Neural crest cell (in vitro differentiated cells): Measurements from ENCODE around the gene CLK3. TPM values are rescaled to one million over a fixed set of nuclear protein-coding genes. Genes with fewer than 3 reads are reported as not detected.

Source experiments
- DNase-seq: peaks from one replicate; pipeline ENCODE4 v3.0.0; 2021; ENCODE audit warnings: low read depth, mixed read lengths, low spot score
- H3K27ac Mint-ChIP-seq: one replicate; pipeline ENCODE4 v1.8.0; 2021; ENCODE audit warnings: mild to moderate bottlenecking, mixed read lengths; ENCODE audit not compliant: unreplicated experiment
- H3K27me3 Mint-ChIP-seq: 2 replicates; pipeline ENCODE4 v1.8.0; 2021; ENCODE audit warnings: low read depth, mild to moderate bottlenecking, mixed read lengths
- H3K36me3 Mint-ChIP-seq: 2 replicates; pipeline ENCODE4 v1.8.0; 2021; ENCODE audit warnings: low read depth, mild to moderate bottlenecking, mixed read lengths
- H3K4me1 Mint-ChIP-seq: 2 replicates; pipeline ENCODE4 v1.8.0; 2021; ENCODE audit warnings: mixed read lengths
- H3K4me3 Mint-ChIP-seq: one replicate; pipeline ENCODE4 v1.8.0; 2021; ENCODE audit warnings: mild to moderate bottlenecking, mixed read lengths
- H3K9me3 Mint-ChIP-seq: 2 replicates; pipeline ENCODE4 v1.8.0; 2021; ENCODE audit warnings: mixed read lengths
- CTCF ChIP-seq: fragments of 200-600 bp; sonication (generic); conservative IDR thresholded peaks from 2 replicates; pipeline ENCODE4 v1.5.0; 2021; ENCODE audit warnings: antibody characterized with exemption, mild to moderate bottlenecking
- total RNA-seq: library from RNA; stranded (reverse); gene quantifications from 2 replicates; pipeline ENCODE4 v1.2.1, GENCODE V29; 2021

The CLK3 gene
- total RNA-seq, 1 donor from 2014 or later: 88.7 TPM

- Mint-ChIP-seq H3K27ac (no peak overlapping the region), H3K27me3 (no peaks in the 10 kb centered on the region), H3K9me3 (no peaks in the 10 kb centered on the region), H3K4me3 (peak overlapping the region; percentile 49), H3K4me1 (peaks cover 16% of the 10 kb centered on the region), H3K36me3 (no peaks in the 10 kb centered on the region)
- no peak for DNase-seq
- no peak for TF ChIP-seq CTCF
These were observed 5.2 kb upstream of the CLK3 start for GRCh38 chr15:74610302-74610951.

GRCh38 chr15:74611341-74611740, 4.3 kb upstream of the CLK3 start:
- H3K27me3 Mint-ChIP-seq: no peaks in the 10 kb centered on the region
- DNase-seq: no peak
- no peaks in the 10 kb centered on the region for H3K9me3 Mint-ChIP-seq
- peak overlapping the region; percentile 44 for H3K4me3 Mint-ChIP-seq
- H3K27ac Mint-ChIP-seq: no peak overlapping the region
- H3K36me3 Mint-ChIP-seq: no peaks in the 10 kb centered on the region
- H3K4me1 Mint-ChIP-seq: peaks cover 16% of the 10 kb centered on the region
- no peak for TF ChIP-seq CTCF

GRCh38 chr15:74611834-74612233, 3.8 kb upstream of the CLK3 start:
- no peak for TF ChIP-seq CTCF
- H3K4me1 Mint-ChIP-seq: peaks cover 21% of the 10 kb centered on the region
- H3K27ac Mint-ChIP-seq: no peak overlapping the region
- H3K4me3 Mint-ChIP-seq: peak overlapping the region; percentile 44
- no peak for DNase-seq
- H3K27me3 Mint-ChIP-seq: no peaks in the 10 kb centered on the region
- H3K36me3 Mint-ChIP-seq: no peaks in the 10 kb centered on the region
- H3K9me3 Mint-ChIP-seq: no peaks in the 10 kb centered on the region

- Mint-ChIP-seq H3K4me1 (peaks cover 30% of the 10 kb centered on the region), H3K4me3 (peak overlapping the region; percentile 87), H3K9me3 (no peaks in the 10 kb centered on the region), H3K27me3 (no peaks in the 10 kb centered on the region), H3K27ac (no peak overlapping the region), H3K36me3 (no peaks in the 10 kb centered on the region)
- no peak for TF ChIP-seq CTCF
- no peak for DNase-seq
These were observed 3.0 kb upstream of the CLK3 start for GRCh38 chr15:74612677-74613076.

GRCh38 chr15:74613089-74613952, 2.3 kb upstream of the CLK3 start:
- no peaks in the 10 kb centered on the region for H3K27me3 Mint-ChIP-seq
- DNase-seq: no peak
- no peaks in the 10 kb centered on the region for H3K36me3 Mint-ChIP-seq
- H3K4me1 Mint-ChIP-seq: peaks cover 30% of the 10 kb centered on the region
- no peak for TF ChIP-seq CTCF
- H3K4me3 Mint-ChIP-seq: peak overlapping the region; percentile 87
- peak overlapping the region; percentile 57 for H3K27ac Mint-ChIP-seq
- H3K9me3 Mint-ChIP-seq: no peaks in the 10 kb centered on the region
